Retinal pigment epithelial cell (primary cell): ENCODE results near the gene TCAIM.

Experiments
- DNase-seq: peaks from one replicate; pipeline ENCODE4 v3.0.0-alpha.2; 2010; ENCODE audit warnings: low read depth
- H3K4me3 ChIP-seq: 2 replicates; pipeline ENCODE4 v1.5.1; 2011; ENCODE audit warnings: mild to moderate bottlenecking, low read length, control low read depth, moderate library complexity
- TF ChIP-seq, protein P1 (sequence below): conservative IDR thresholded peaks from 2 replicates; pipeline ENCODE4 v1.5.1; 2011; ENCODE audit warnings: low read depth, low read length, control low read depth, inconsistent platforms

TCAIM gene, protein sequence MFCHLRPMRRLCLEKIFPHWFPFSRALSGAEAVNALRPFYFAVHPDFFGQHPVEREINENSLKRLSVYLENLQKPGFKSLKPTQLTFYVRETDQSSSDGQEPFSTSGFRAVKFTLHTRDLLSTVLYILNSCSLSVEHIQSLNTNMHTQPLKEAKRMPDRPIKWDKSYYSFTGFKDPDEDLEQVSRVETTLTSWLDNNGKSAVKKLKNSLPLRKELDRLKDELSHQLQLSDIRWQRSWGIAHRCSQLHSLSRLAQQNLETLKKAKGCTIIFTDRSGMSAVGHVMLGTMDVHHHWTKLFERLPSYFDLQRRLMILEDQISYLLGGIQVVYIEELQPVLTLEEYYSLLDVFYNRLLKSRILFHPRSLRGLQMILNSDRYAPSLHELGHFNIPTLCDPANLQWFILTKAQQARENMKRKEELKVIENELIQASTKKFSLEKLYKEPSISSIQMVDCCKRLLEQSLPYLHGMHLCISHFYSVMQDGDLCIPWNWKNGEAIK

GRCh38 chr3:44338010-44338827, at the start of gene TCAIM:
Gene TCAIM, plus strand, starts transcription at chr3:44338766. Its CDS starts 16,017 bp downstream, at chr3:44354783.
- peak; percentile 90 for DNase-seq
- H3K4me3 ChIP-seq, result peak within 1 kb of the TSS; percentile 72
- TF ChIP-seq, protein P1, sequence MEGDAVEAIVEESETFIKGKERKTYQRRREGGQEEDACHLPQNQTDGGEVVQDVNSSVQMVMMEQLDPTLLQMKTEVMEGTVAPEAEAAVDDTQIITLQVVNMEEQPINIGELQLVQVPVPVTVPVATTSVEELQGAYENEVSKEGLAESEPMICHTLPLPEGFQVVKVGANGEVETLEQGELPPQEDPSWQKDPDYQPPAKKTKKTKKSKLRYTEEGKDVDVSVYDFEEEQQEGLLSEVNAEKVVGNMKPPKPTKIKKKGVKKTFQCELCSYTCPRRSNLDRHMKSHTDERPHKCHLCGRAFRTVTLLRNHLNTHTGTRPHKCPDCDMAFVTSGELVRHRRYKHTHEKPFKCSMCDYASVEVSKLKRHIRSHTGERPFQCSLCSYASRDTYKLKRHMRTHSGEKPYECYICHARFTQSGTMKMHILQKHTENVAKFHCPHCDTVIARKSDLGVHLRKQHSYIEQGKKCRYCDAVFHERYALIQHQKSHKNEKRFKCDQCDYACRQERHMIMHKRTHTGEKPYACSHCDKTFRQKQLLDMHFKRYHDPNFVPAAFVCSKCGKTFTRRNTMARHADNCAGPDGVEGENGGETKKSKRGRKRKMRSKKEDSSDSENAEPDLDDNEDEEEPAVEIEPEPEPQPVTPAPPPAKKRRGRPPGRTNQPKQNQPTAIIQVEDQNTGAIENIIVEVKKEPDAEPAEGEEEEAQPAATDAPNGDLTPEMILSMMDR, result no peak

DNA sequence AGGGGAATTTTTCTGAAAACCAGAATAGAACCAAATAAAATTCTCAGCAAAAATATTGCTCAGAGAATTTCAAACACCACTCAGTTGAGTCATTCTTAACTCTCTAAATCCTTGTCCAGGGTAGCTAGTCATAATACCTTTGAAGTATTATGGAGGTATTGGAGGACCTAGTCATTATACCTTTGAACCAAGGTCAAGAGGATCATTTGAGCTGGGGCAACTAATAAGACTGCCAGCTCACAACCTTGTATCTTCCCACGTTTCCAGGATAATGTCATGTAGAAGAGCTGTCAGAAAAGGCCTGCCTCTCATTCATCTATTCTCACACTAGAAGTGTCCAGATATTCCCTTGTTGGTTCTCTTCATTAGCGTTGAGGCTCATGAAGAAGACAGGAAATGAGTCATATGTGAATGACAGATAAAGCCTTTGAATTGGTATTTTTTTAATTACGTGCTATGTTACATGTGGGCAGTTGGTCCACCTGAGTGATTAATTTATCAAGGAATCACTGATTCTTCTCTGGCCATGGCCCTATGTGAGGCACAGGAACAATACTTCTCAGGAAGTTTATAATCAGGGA, 48.6 kb upstream of the TCAIM start:
- TF ChIP-seq, protein P1, result no peak
- H3K4me3 ChIP-seq, result no peak overlapping the region
- no peak for DNase-seq

- TF ChIP-seq, protein P1, result no peak
- H3K4me3 ChIP-seq, result no peak overlapping the region
- DNase-seq, result no peak
Measured at GRCh38 chr3:44292276-44292675, 46.3 kb upstream of the TCAIM start.

DNA sequence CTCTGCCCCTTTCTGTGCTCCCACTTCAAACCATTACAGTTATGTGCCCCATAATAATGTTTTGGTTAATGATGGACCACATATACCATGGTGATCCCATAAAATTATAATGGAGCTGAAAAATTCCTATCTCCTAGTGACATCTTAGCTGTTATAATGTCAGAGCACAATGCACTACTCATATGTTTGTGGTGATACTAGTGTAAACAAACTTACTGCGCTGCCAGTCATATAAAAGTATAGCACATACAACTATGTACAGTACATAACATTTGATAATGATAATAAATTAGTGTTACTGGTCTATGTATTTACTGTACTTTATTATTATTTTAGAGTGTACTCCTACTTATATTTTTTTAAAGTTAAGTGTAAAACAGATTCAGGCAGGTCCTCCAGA, 45.6 kb upstream of the TCAIM start:
- no peak for DNase-seq
- TF ChIP-seq, protein P1, result no peak
- no peak overlapping the region for H3K4me3 ChIP-seq

- no peak for DNase-seq
- TF ChIP-seq, protein P1, result no peak
- no peak overlapping the region for H3K4me3 ChIP-seq
Measured at GRCh38 chr3:44297255-44297654, 41.3 kb upstream of the TCAIM start.

DNA sequence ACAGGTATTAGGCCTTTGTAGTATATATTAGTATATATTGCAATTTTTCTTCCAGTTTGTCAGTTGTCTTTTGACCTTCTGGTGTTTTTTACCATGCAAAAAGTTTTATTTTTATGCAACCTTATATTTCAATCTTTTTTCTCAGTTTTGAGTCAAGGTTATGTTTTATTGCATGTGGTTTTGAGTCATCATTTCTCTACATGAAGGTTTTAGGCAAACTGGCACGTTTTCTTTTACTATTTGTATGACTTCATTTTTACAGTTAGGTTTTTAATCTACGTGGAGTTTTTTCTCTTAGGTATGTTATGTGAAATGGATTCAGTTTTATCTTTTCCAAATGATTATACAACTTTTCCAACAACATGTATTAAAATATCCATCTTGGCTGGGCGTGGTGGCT, 36.8 kb upstream of the TCAIM start:
- no peak for DNase-seq
- H3K4me3 ChIP-seq, result no peak overlapping the region
- TF ChIP-seq, protein P1, result no peak
